A549 (cell line): ENCODE data around the gene AKIRIN1. TPM values are rescaled to one million over a fixed set of nuclear protein-coding genes. Genes with fewer than 3 reads are reported as not detected.

Source experiments
- ATAC-seq, 2 experiments: fragments of 200-7000 bp in 1 of 2; fragments of >200 bp in 1 of 2; cut with Nextera tagmentation in 1 of 2; cut with Tn5 transposase in 1 of 2; 3 replicates each; pipeline versions ENCODE4 v1.8.0 to v1.9.1; 2018 to 2020; ENCODE audit warnings: mild to moderate bottlenecking in 1 of 2, moderate library complexity in 1 of 2
- CTCF ChIA-PET: fragments of 300-600 bp; sonication (Branson Sonifier 250); formaldehyde crosslinking; extraction: SDS; loops from one replicate; lab custom pipeline; 2021; ENCODE audit warnings: antibody characterized with exemption, inconsistent platforms; lab: Yijun Ruan, JAX
- POLR2A ChIA-PET: fragments of 350-600 bp; formaldehyde crosslinking; extraction: SDS; loops from one replicate; lab custom pipeline; 2021; ENCODE audit warnings: antibody characterized with exemption, inconsistent platforms; lab: Yijun Ruan, JAX
- DNase-seq, 2 experiments: peaks; one replicate each; pipeline versions ENCODE4 v3.0.0 to v3.0.0-alpha.2; 2011 to 2016; ENCODE audit warnings: low read depth in 1 of 2, low spot score in 1 of 2
- FAIRE-seq: peaks from 2 replicates; lab custom pipeline; 2011; peaks lifted over from hg19 to GRCh38; lab: Jason Lieb, UNC
- H3K27ac ChIP-seq, 2 experiments: fragments of >200 bp; sonication (Bioruptor Twin); formaldehyde crosslinking; 3 replicates each; pipeline ENCODE4 v1.5.1; 2016 to 2017
- H3K4me1 ChIP-seq: fragments of >200 bp; sonication (Bioruptor Twin); formaldehyde crosslinking; 3 replicates; pipeline ENCODE4 v1.6.1; 2016
- H3K4me2 ChIP-seq: fragments of >200 bp; sonication (Bioruptor Twin); formaldehyde crosslinking; 3 replicates; pipeline ENCODE4 v1.6.1; 2016
- H3K4me3 ChIP-seq: fragments of >200 bp; sonication (Bioruptor Twin); formaldehyde crosslinking; 3 replicates; pipeline ENCODE4 v1.5.1; 2016
- H3K9me3 ChIP-seq: fragments of >200 bp; sonication (Bioruptor Twin); formaldehyde crosslinking; 3 replicates; pipeline ENCODE4 v1.6.1; 2016
- ATOH8 ChIP-seq: fragments of 250-450 bp; sonication (Bioruptor Pico); IDR thresholded peaks from 2 replicates; pipeline ENCODE4 v1.5.0; 2020; ENCODE audit warnings: low read depth, mild to moderate bottlenecking, moderate library complexity
- CBX2 ChIP-seq: fragments of 200-600 bp; sonication (generic); IDR thresholded peaks from 2 replicates; pipeline ENCODE4 v1.6.1; 2016; ENCODE audit warnings: low read depth, mild to moderate bottlenecking, borderline replicate concordance
- CHD2 ChIP-seq: fragments of 150-350 bp; IDR thresholded peaks from 2 replicates; pipeline ENCODE4 v1.6.1; 2014; ENCODE audit warnings: low read length; ENCODE audit not compliant: partially characterized antibody
- EP300 ChIP-seq, 2 experiments: fragments of >200 bp; sonication (Bioruptor Twin); formaldehyde crosslinking; IDR thresholded peaks; 2 replicates in 1 of 2; 3 replicates in 1 of 2; pipeline ENCODE4 v1.6.1; 2016 to 2017
- FOSL2 ChIP-seq, 2 experiments: fragments of 450-650 bp in 1 of 2; fragments of >200 bp in 1 of 2; sonication (Bioruptor Twin) in 1 of 2; formaldehyde crosslinking; IDR thresholded peaks; 2 replicates each; pipeline versions ENCODE4 v1.5.0 to v1.6.1; 2016 to 2020; ENCODE audit warnings: mild to moderate bottlenecking in 1 of 2, moderate library complexity in 1 of 2
- FOXS1 ChIP-seq: fragments of 250-450 bp; sonication (Bioruptor Pico); IDR thresholded peaks from 2 replicates; pipeline ENCODE4 v1.5.0; 2020; ENCODE audit warnings: mild to moderate bottlenecking, moderate library complexity
- HES2 ChIP-seq: fragments of >200 bp; sonication (Bioruptor Twin); formaldehyde crosslinking; IDR thresholded peaks from 2 replicates; pipeline ENCODE4 v1.6.1; 2016
- HOXB13 ChIP-seq: fragments of 250-450 bp; sonication (Bioruptor Pico); IDR thresholded peaks from 2 replicates; pipeline ENCODE4 v1.5.0; 2020; ENCODE audit warnings: low read depth, mild to moderate bottlenecking, moderate library complexity
- MAX ChIP-seq: IDR thresholded peaks from 2 replicates; pipeline ENCODE4 v1.6.1; 2012
- MYC ChIP-seq: IDR thresholded peaks from 2 replicates; pipeline ENCODE4 v1.6.1; 2012; ENCODE audit warnings: mild to moderate bottlenecking, inconsistent platforms, low read length, improper control_type of control experiment, borderline replicate concordance
- NFE2L2 ChIP-seq: fragments of 150-350 bp; conservative IDR thresholded peaks from 2 replicates; pipeline ENCODE4 v1.6.1; 2014; ENCODE audit warnings: low read length
- NPAS2 ChIP-seq: fragments of 250-450 bp; sonication (Bioruptor Pico); IDR thresholded peaks from 2 replicates; pipeline ENCODE4 v1.8.0; 2022; ENCODE audit warnings: mild to moderate bottlenecking, moderate library complexity, borderline replicate concordance
- NR3C1 ChIP-seq: fragments of >200 bp; sonication (Bioruptor Twin); formaldehyde crosslinking; IDR thresholded peaks from 3 replicates; pipeline ENCODE4 v1.6.1; 2017
- RAD21 ChIP-seq, 2 experiments: fragments of >200 bp in 1 of 2; sonication (Bioruptor Twin) in 1 of 2; formaldehyde crosslinking in 1 of 2; IDR thresholded peaks in 1 of 2; conservative IDR thresholded peaks in 1 of 2; 2 replicates in 1 of 2; 3 replicates in 1 of 2; pipeline ENCODE4 v1.6.1; 2012 to 2018; ENCODE audit warnings: inconsistent platforms in 1 of 2
- REST ChIP-seq: fragments of 200-600 bp; sonication (generic); IDR thresholded peaks from 2 replicates; pipeline ENCODE4 v1.6.1; 2016; ENCODE audit warnings: antibody characterized with exemption, mild to moderate bottlenecking, moderate library complexity
- RNF2 ChIP-seq: fragments of 200-600 bp; sonication (generic); IDR thresholded peaks from 2 replicates; pipeline ENCODE4 v1.6.1; 2016; ENCODE audit warnings: low read depth, mild to moderate bottlenecking, antibody characterized with exemption, moderate library complexity, borderline replicate concordance
- SREBF2 ChIP-seq: fragments of 450-650 bp; IDR thresholded peaks from 2 replicates; pipeline ENCODE4 v1.6.1; 2014; ENCODE audit warnings: mild to moderate bottlenecking, moderate library complexity
- ZFP36 ChIP-seq: fragments of 450-650 bp; IDR thresholded peaks from 2 replicates; pipeline ENCODE4 v1.6.1; 2014; ENCODE audit warnings: borderline replicate concordance; ENCODE audit not compliant: partially characterized antibody
- ZNF302 ChIP-seq: fragments of 250-450 bp; sonication (Bioruptor Pico); IDR thresholded peaks from 2 replicates; pipeline ENCODE4 v1.9.0; 2021; ENCODE audit warnings: inconsistent platforms, mild to moderate bottlenecking, moderate library complexity
- ZSCAN20 ChIP-seq: fragments of 250-450 bp; sonication (Bioruptor Pico); IDR thresholded peaks from 2 replicates; pipeline ENCODE4 v1.8.0; 2022; ENCODE audit warnings: mild to moderate bottlenecking, moderate library complexity
- WGBS: methylation state at CpG from one replicate; pipeline ENCODE4 v1.1.6; 2017; ENCODE audit errors: missing lambda C conversion rate; 5-methylcytosine and 5-hydroxymethylcytosine counted together
- polyA plus RNA-seq, 4 experiments: library from polyadenylated mRNA; depleted of rRNA in 3 of 4; stranded (reverse); fragments of >200 nt; fragmentation: RNase III in 1 of 4; extraction: RNeasy Plus Mini Kit Qiagen cat#74134 plus additional on column Dnase treatment in 1 of 4; gene quantifications; 2 replicates in 3 of 4; 3 replicates in 1 of 4; pipeline ENCODE4 v1.2.3, GENCODE V29; 2011 to 2017

AKIRIN1 gene
- polyA plus RNA-seq, 2 of the 4 experiments (the other 2 are of a cell fraction), result 37.7 to 72.0 TPM

GRCh38 chr1:38991638-38992411 lies 749 bp downstream of the AKIRIN1 start:
- Histone ChIP-seq H3K4me1 (peaks cover 31% of the 10 kb centered on the region), H3K4me3 (peak overlapping the region; percentile 100), H3K9me3 (no peaks in the 10 kb centered on the region), H3K27ac (peak overlapping the region; percentile 98 to 99), H3K4me2 (peak overlapping the region; percentile 84)
- FAIRE-seq, result no peak
- WGBS, result under 1% methylated on average over 27 of the region's 30 CpGs
- peak; percentile 41 to 66; a peak in 5 of 6 replicates for ATAC-seq
- ChIA-PET POLR2A (no interaction called here), CTCF (interaction anchor here (2.0 kb wide), 1 partner anchor 10 kb away, joined by 5 read pairs; no protein-coding TSS in a partner anchor)
- TF ChIP-seq CHD2 (no peak), EP300 (IDR thresholded peaks at IDR 0.05) (no peak), NFE2L2 (no peak), HOXB13 (CRISPR knock-in tag) (no peak), SREBF2 (no peak), ATOH8 (CRISPR knock-in tag) (no peak), FOSL2 (IDR thresholded peaks at IDR 0.05) (no peak), FOSL2 (CRISPR knock-in tag; IDR thresholded peaks at IDR 0.05) (no peak), FOXS1 (CRISPR knock-in tag) (no peak), ZNF302 (CRISPR knock-in tag) (no peak), NPAS2 (CRISPR knock-in tag) (no peak), NR3C1 (no peak), CBX2 (no peak), MAX (no peak), RNF2 (no peak), MYC (no peak), HES2 (no peak)
- peak; percentile 25 to 31 for DNase-seq

GRCh38 chr1:38992412-38993111 lies 1.5 kb downstream of the AKIRIN1 start:
- DNase-seq, result no peak
- TF ChIP-seq MAX (no peak), ZFP36 (no peak), NPAS2 (CRISPR knock-in tag) (no peak), MYC (no peak), HES2 (no peak), REST (no peak), RAD21 (conservative IDR thresholded peaks at IDR 0.05 in 1 of 2, IDR thresholded peaks at IDR 0.05 in 1 of 2) (no peak), ZSCAN20 (CRISPR knock-in tag) (no peak)
- ATAC-seq, result no peak
- CTCF ChIA-PET, result interaction anchor here (0.5 to 2.0 kb wide), 3 partner anchors 10 to 56 kb away, joined by 3 to 5 read pairs (median 4); no protein-coding TSS in a partner anchor
- Histone ChIP-seq H3K4me1 (peaks cover 33% of the 10 kb centered on the region), H3K9me3 (no peaks in the 10 kb centered on the region), H3K4me2 (peak overlapping the region; percentile 84), H3K27ac (peak overlapping the region; percentile 98 to 99), H3K4me3 (peak overlapping the region; percentile 100)
- WGBS, result 21% methylated on average over 11 of the region's 11 CpGs
- no peak for FAIRE-seq
- POLR2A ChIA-PET, result no interaction called here
